Left renal cortex interstitium (tissue), 4 donors: ENCODE measurements around the gene NRXN3. TPM values are rescaled to one million over a fixed set of nuclear protein-coding genes. Genes with fewer than 3 reads are reported as not detected.

Experiments used
- DNase-seq, 4 donors: peaks; one replicate each; pipeline ENCODE4 v3.0.0-alpha.2; 2013; ENCODE audit warnings: low read depth in 4 of 4, low spot score in 2 of 4, missing footprints in 1 of 4
- polyA plus RNA-seq, 4 donors: library from polyadenylated mRNA; unstranded; fragments of 120-200 nt; gene quantifications; one replicate each; pipeline ENCODE4 v1.2.1, GENCODE V29; 2013; ENCODE audit not compliant: insufficient read length in 4 of 4

Gene NRXN3
- polyA plus RNA-seq, 4 donors, result 5.4 to 8.4 (median 6.3) TPM

GRCh38 chr14:79476552-79476951 is 1306.4 kb downstream of the NRXN3 start:
- no peak for DNase-seq

GRCh38 chr14:79480212-79480611 is 1310.0 kb downstream of the NRXN3 start:
- no peak for DNase-seq

GRCh38 chr14:79482825-79483224 is 1312.7 kb downstream of the NRXN3 start:
- no peak for DNase-seq

GRCh38 chr14:79483477-79484388 is 1313.6 kb downstream of the NRXN3 start:
- DNase-seq, result no peak

GRCh38 chr14:79487632-79488031 is 1317.5 kb downstream of the NRXN3 start:
- no peak for DNase-seq

- no peak for DNase-seq
These were observed 1321.0 kb downstream of the NRXN3 start for GRCh38 chr14:79491161-79491560.

- no peak for DNase-seq
These were observed 1323.0 kb downstream of the NRXN3 start for GRCh38 chr14:79493081-79493645.

GRCh38 chr14:79496701-79497100 is 1326.5 kb downstream of the NRXN3 start:
- DNase-seq, result no peak

- no peak for DNase-seq
These were observed 1330.3 kb downstream of the NRXN3 start for GRCh38 chr14:79500489-79500888.

- DNase-seq, result no peak
These were observed 1332.1 kb downstream of the NRXN3 start for GRCh38 chr14:79502136-79502750.

- no peak for DNase-seq
These were observed 1332.6 kb downstream of the NRXN3 start for GRCh38 chr14:79502751-79503148.

GRCh38 chr14:79510659-79511058 is 1340.5 kb downstream of the NRXN3 start:
- no peak for DNase-seq

GRCh38 chr14:79511146-79511545 is 1341.0 kb downstream of the NRXN3 start:
- no peak for DNase-seq

GRCh38 chr14:79513446-79513845 is 1343.3 kb downstream of the NRXN3 start:
- no peak for DNase-seq

- DNase-seq, result no peak
These were observed 1344.5 kb downstream of the NRXN3 start for GRCh38 chr14:79514700-79515099.

- DNase-seq, result no peak
These were observed 1345.0 kb downstream of the NRXN3 start for GRCh38 chr14:79515158-79515557.

GRCh38 chr14:79516009-79516408 is 1345.8 kb downstream of the NRXN3 start:
- DNase-seq, result no peak

GRCh38 chr14:79525416-79525815 is 1355.2 kb downstream of the NRXN3 start:
- DNase-seq, result no peak

- DNase-seq, result no peak
These were observed 1358.7 kb downstream of the NRXN3 start for GRCh38 chr14:79528828-79529416.

- DNase-seq, result no peak
These were observed 1360.4 kb downstream of the NRXN3 start for GRCh38 chr14:79530555-79530954.

GRCh38 chr14:79534703-79535353 is 1364.7 kb downstream of the NRXN3 start:
- DNase-seq, result no peak
